ENCODE results near the gene PRR12. TPM values are rescaled to one million over a fixed set of nuclear protein-coding genes. Genes with fewer than 3 reads are reported as not detected.

PRR12 gene
- total RNA-seq, 1 donor: 3.7 TPM

DNA sequence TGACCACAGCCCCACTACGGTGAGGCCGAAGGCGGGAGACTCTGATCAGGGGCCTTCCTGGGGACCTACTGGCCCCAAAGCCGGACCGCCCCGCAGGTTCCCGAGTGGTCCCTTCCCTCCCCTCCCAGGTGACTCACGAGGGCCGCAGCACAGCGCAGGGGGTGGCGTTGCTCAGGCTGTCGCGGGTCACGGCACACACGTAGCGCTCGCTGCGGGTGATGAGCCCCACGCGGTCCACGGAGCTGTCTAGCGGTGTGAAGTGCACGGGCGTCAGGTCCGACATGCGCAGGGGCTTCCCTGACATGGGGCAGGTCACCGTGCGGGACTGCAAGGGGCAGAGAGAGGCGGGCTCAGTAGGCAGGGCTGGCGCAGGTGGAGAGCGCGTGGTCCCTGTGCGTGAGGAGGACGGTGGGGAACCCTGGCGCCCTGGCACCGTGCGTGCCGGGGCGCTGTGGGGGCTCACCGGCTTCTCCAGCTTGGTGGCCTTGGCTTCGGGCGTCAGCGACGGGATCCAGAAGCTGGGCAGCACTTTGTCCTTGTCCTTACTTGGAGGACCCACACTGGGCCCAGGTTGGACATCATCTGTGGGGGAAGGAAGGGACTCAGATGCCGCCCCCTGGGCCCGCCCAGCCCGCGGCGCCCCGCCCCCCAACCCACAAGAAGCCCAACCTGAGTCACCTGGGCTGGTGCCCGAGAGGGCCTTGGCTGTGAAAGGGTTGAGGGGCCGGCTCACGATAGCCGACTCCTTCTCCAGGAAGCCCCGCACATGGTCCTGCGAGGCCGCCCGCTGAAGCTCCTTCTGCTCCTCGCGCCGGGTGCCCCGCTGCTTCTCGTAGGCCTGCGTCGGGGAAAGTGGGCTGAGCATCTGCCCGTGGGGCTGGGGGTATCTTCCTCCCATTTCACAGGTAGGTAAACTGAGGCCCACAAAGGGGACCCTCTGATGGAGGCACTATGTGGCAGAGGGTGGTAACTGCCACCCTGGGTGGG is 34.3 kb upstream of the PRR12 start:
- DNase-seq (ENCODE audit: low read depth): no peak
- no peak overlapping the region for H3K4me3 ChIP-seq (ENCODE audit: low read depth, low read length)
- TF ChIP-seq, protein P1, sequence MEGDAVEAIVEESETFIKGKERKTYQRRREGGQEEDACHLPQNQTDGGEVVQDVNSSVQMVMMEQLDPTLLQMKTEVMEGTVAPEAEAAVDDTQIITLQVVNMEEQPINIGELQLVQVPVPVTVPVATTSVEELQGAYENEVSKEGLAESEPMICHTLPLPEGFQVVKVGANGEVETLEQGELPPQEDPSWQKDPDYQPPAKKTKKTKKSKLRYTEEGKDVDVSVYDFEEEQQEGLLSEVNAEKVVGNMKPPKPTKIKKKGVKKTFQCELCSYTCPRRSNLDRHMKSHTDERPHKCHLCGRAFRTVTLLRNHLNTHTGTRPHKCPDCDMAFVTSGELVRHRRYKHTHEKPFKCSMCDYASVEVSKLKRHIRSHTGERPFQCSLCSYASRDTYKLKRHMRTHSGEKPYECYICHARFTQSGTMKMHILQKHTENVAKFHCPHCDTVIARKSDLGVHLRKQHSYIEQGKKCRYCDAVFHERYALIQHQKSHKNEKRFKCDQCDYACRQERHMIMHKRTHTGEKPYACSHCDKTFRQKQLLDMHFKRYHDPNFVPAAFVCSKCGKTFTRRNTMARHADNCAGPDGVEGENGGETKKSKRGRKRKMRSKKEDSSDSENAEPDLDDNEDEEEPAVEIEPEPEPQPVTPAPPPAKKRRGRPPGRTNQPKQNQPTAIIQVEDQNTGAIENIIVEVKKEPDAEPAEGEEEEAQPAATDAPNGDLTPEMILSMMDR (IDR thresholded peaks at IDR 0.05; ENCODE audit: insufficient read depth, low read length): no peak

- DNase-seq (ENCODE audit: low read depth): no peak
- TF ChIP-seq, protein P1 (IDR thresholded peaks at IDR 0.05; ENCODE audit: insufficient read depth, low read length): no peak
- no peak overlapping the region for H3K4me3 ChIP-seq (ENCODE audit: low read depth, low read length)
These were observed 33.2 kb upstream of the PRR12 start for GRCh38 chr19:49557641-49558325.

- H3K4me3 ChIP-seq (ENCODE audit: low read depth, low read length): no peak overlapping the region
- no peak for DNase-seq (ENCODE audit: low read depth)
- TF ChIP-seq, protein P1 (IDR thresholded peaks at IDR 0.05; ENCODE audit: insufficient read depth, low read length): no peak
These were observed 32.4 kb upstream of the PRR12 start for GRCh38 chr19:49558591-49558990.

DNA sequence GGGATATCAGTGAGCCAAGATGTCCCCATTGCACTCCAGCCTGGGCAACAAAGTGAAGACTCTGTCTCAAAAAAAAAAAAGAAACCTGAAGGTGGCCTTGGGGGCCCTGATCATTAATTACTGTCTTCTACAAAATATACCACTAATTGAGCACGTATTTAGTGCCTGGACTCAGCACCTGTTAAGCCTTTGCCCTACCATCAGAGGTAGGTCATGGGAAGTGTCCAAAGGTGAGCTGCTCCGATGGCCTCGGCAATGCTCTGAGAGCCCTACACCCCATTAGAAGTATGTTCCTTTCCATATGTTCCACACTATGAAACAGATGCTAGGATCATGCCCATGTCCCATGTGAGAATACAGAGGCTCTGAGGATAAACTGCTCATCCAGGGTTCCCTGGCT is 31.5 kb upstream of the PRR12 start:
- H3K4me3 ChIP-seq (ENCODE audit: low read depth, low read length): no peak overlapping the region
- DNase-seq (ENCODE audit: low read depth): no peak
- TF ChIP-seq, protein P1 (IDR thresholded peaks at IDR 0.05; ENCODE audit: insufficient read depth, low read length): no peak

DNA sequence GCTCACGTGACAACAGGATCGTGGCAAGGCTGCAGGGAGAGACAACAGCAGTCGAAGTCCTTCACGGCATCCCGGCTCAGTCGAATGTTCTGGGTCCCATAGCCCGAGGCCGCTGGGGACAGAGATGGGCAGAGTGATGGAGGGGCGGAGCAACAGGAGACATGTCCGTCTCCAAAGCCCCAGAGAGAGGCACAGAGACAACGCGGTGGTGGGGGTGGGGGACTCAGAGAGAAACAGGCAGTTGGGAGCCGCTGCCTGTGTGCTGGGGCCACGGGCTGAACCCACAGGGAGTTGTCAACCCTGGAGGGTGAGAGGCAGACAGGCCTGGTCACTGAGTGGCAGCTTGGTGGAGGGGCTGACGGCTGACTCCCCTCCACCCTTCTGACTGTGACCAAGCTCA is 31.1 kb upstream of the PRR12 start:
- no peak overlapping the region for H3K4me3 ChIP-seq (ENCODE audit: low read depth, low read length)
- TF ChIP-seq, protein P1 (IDR thresholded peaks at IDR 0.05; ENCODE audit: insufficient read depth, low read length): no peak
- DNase-seq (ENCODE audit: low read depth): no peak

GRCh38 chr19:49560358-49560900 is 30.6 kb upstream of the PRR12 start:
- DNase-seq (ENCODE audit: low read depth): no peak
- TF ChIP-seq, protein P1 (IDR thresholded peaks at IDR 0.05; ENCODE audit: insufficient read depth, low read length): no peak
- H3K4me3 ChIP-seq (ENCODE audit: low read depth, low read length): no peak overlapping the region

Measured in fibroblast of the aortic adventitia (primary cell).